M059J (cell line): ENCODE results near the gene WASF2. TPM values are rescaled to one million over a fixed set of nuclear protein-coding genes. Genes with fewer than 3 reads are reported as not detected.

Experiments used
- DNase-seq: peaks from one replicate; pipeline ENCODE4 v3.0.0-alpha.2; 2012; ENCODE audit warnings: low read depth
- total RNA-seq: library from RNA; depleted of rRNA; stranded (reverse); fragments of >200 nt; shearing (Covaris generic); gene quantifications from 2 replicates; pipeline ENCODE4 v1.2.3, GENCODE V29; 2014

WASF2 gene
- total RNA-seq, 1 experiment from 2014 or later = 26.2 TPM

DNA sequence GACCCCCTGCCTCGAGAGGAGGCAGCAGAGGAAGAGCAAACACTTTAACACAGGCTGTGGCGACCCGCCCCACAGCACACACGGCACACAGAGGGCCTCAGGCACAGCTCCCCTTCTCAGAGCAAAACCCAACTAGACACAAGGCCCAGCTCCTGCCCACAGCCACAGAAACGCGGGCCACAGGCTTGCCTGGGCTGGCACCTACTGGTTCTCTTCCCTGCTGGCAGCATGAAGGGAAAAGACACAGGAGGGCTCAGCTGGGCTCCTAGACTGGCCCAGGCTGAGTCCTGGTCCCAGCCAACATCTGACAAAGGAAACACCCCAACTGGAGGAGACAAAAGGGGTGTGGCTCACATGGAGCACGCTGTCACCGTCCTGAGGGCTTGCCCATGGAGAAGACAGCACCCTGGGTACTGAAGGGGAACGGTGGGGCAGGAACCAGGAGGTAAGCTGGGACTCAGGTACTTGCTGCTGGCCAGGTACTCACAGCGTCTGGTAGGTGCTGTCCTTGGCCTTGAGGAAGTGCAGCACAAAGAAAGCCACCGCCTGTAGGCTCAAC lies 110.3 kb downstream of the WASF2 start:
- DNase-seq = no peak

DNA sequence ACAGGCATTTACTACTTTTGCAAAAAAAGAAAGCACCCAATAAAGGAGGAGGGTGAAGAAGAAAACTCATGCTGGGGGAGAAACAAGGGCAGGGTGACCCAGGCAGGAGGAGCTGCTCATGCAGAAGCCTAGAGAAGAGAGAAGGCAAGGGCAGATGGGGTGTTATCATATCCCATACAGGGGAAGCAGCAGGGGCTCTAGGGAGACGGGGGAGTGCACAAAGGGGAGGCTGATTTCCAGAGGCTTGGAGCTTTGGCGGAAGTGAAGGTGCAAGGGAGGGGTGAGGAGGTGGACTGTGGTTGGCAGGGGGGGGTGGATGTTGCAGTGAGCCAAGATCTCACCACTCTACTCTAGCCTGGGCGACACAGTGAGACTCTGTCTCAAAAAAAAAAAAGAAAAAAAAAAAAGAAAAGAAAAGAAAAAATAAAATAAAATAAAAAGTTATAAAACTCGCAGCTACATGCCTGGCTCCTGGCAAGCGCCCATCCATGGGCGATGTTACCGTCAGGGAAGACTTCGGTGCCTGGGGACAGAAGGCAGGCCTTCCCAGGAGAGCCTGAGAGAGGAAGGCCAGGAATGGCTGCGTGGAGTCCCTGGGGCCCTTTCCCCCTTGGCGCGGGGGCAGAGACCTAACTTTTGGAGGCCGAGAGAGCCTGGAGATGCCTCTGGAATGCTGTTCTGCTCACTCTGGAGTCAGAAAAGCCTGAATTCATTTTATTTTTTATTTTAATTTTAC lies 112.0 kb downstream of the WASF2 start:
- no peak for DNase-seq

DNA sequence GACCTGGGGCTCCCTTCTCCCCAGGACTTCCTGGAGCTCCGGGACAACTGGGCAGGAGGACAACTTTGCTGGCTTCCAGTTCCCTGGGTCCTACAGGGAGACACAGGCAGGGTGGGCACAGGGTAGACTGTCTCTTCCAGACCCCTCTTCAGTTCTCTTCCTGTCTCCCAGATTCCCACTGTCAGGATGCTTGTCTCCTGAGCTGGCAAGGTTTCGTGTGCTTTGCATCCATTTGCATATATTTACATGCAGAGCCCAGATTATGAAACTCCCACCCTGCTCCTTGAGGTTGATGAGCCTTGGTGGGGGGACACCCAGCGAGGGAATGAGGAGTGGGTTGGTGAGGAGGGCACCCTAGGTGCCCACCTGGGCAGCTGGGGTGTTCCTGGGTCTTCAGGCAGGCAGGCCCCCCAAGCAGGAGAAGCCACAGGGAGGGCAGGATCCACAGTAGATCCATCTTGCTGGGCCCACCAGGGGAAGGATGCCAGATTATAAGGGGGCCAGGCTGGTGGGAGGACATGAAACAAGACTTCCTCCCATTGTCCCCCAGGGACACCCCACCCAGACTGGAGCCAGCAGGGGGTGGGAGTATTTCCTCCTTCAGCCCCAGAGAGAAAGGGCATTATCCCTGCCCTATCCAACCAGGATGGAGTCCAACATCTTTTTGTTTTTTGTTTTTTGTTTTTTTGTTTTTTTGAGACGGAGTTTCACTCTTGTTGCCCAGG lies 115.4 kb downstream of the WASF2 start, which contains the start of gene FCN3:
TSS of gene FCN3 (minus strand) at position 463 of the 725 bp plus-strand sequence. CDS start at position 457, 6 bp downstream.
- no peak for DNase-seq

- DNase-seq = no peak
Measured at GRCh38 chr1:27372808-27373690, 116.9 kb downstream of the WASF2 start.

GRCh38 chr1:27372022-27372807 lies 117.8 kb downstream of the WASF2 start:
- DNase-seq = no peak

GRCh38 chr1:27368869-27369582 lies 120.9 kb downstream of the WASF2 start:
- DNase-seq = peak; percentile 44

DNA sequence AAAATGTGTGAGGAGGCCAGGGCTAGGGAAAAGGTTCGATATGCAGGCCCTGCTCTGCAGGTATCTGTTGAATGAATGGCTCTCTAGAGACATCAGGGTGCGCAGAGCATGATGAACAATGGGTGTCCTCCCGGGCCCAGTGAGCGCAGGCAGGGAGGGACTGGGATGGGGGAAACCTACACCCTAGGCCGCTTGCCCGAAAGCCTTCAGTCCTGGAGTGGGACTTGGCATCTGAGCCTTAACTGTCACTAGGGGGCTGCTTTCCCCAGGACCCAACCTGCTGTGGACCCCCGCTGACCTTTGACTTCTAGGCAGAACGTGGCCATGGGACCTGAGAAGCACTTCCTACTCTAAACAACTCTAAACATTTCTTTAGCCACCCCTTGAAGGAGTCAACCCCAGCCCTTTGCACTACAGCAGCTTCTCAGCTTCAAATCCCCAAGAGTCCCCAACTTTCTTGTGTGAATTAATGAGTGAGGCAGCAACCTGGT lies 122.8 kb downstream of the WASF2 start:
- no peak for DNase-seq

DNA sequence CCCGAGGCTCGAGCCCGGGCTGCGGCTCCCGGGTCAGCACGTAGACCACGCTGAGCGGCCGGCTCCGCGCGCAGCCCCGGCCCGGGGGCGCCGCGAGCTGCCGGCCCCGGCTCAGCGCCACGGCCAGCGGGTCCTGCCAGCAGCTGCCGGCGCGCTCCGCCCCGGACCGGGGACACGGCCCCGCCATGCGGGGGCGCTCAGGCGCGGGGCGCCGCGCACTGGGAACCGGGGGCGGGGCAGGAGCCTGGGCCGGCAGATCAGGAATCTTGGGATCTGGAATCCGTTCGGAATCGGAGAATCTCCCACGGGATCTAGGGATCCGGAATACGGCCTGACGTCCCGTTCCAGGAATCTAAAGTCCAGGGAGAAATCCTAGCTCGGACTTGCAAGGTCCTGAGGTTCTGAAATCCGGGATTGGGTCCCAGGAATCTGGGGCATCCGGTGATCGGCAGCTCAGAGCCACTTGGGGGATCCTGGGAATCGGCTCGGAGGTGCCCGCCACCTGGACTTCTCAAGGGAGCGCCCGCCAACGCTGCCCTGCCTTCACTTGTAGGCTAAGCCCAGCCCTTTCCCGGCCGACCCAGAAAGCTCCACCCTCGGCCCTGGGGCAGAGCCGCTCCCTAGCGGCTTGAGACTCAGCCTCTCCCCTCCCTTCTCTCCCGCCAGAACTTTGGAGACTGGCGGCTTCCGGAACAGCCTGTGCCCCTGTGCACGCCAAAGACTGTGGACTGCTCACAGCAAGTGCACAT lies 123.4 kb downstream of the WASF2 start, which contains the start of gene MAP3K6:
TSS of gene MAP3K6 (minus strand) at position 551 of the 749 bp plus-strand sequence. CDS start at position 187, 364 bp downstream.
- DNase-seq = peak; percentile 90

GRCh38 chr1:27366113-27366410 lies 123.9 kb downstream of the WASF2 start:
- DNase-seq = peak; percentile 83

DNA sequence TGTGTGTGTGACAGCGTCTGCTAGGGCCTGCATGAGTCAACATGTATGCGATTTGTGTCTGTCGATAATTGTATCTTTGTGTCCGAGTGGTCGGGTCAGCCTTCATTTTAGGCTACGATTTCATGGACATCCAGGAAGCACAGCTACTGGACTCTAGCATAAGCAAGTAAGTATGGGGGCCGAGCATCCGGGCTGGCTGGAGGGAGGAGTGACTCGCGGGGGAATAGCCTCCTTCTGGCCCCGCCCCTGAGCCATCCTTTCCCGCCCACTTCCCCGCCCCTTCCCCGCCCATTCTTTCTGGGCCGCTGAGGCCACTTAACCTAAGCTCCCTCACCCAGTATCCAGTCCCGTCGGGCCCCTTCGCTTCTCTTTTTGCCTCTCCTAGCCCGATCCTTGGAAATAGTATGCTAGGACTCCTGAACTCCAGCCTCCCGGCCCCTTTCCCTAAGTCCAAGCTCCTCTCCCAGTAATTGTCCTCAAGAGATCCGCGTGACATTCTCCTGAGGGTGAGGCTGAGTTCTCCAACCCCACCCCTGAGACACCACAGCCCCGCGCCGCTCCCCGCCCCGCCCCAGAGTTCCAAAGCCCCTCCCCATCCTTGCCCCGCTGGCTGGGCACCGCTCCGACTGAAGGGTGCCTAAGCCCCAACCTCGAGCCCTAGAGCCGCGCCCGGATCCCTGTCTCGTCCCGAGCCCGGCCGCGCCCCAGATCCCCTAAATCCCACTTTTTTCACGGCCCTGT lies 124.4 kb downstream of the WASF2 start:
- DNase-seq = peak; percentile 88

- DNase-seq = no peak
Measured at GRCh38 chr1:27364696-27365371, 125.1 kb downstream of the WASF2 start.

DNA sequence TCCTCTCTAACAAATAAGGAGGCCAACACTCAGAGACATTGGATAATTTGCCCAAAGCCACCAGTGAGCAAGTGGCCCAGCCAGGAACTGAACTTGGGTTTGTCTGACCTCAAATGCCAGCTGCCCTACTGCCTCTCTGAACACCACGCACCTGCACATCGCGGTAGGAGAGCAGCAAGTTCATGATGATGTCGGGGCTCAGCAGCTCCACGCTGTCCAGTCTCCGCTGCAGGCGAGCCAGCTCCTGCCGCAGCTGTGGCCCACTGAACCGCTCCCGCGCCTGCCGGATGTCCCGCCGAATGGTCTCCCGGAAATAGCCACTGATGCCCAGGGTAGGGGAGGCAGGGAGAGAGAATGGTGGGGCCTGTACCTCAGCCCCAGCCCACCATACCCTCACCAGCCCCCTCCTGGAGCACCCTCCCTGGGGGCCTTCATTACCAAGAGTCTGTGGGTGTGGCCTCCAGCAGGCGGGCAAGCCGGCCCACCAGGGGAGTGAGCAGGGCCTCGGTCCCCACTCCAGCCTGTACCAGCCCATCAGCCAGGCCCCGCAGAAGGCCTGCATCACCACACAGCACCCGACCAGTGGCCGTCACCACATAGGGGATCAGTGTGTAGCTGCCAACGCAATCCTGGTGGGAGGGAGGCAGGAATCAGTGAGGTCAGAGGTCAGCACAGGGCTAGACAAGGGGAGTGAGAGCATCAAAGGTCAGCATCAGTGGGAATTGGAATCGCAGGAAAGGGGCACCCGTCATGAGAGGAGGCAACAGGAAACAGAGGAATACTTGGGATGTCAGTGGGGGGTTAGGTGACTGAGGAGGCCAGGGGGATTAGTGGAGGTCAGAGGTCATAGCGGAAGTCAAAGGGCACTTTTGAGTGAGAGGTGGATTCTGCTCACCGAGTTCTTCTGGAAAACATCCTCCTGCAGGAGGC lies 125.9 kb downstream of the WASF2 start:
- no peak for DNase-seq

DNA sequence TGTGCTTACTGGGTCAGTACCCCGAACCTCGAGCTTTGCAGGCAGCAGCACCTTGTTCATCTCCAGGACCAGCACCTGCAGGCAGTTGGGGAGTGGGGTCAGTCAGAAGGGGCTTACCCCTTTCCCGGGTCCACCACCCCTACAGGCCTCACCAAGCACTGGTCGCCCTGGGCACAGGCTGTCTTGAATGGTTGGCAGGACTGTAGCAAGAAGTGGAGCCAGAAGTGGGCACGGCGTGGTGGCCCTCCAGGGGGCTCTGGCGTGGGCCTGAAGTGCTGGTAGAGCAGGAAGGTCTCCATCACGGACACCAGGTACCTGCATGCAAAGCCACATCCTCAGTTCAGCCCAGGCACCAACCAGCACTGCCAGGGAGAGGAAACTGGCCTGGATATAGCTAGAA lies 128.4 kb downstream of the WASF2 start:
- no peak for DNase-seq

- DNase-seq = no peak
Measured at GRCh38 chr1:27361044-27361402, 128.9 kb downstream of the WASF2 start.

- DNase-seq = no peak
Measured at GRCh38 chr1:27360159-27361043, 129.6 kb downstream of the WASF2 start.

DNA sequence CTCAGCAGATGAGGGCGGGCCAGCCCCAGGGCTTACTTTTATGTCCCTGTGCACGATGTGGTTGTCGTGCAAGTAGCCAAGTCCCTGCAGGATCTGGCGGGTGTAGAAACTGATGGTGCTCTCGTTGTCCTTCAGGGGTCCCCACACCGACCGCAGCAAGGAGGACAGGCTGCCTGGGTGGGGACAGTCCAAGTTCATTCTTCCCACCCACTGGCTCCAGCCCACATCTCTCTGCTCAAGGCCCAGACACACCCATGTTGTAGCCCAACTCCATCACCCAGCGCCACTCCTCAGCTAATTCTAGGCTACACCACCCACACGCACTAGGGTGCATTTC lies 130.2 kb downstream of the WASF2 start:
- no peak for DNase-seq
